Coronary artery (tissue), 2 donors: ENCODE measurements around the gene RAB20.
A peak's percentile ranks its signal among the peaks of the same experiment; 100 is the strongest.

ENCODE experiments used
- DNase-seq: peaks from one replicate; pipeline ENCODE4 v3.0.0-alpha.2; 2017; ENCODE audit warnings: low spot score
- H3K27ac ChIP-seq, 2 donors: fragments of 200-600 bp; sonication (generic); one replicate each; pipeline ENCODE4 v1.5.1; 2016 to 2019
- H3K4me3 ChIP-seq: fragments of 200-600 bp; sonication (generic); 2 replicates; pipeline ENCODE4 v1.5.1; 2016; ENCODE audit warnings: mild to moderate bottlenecking, moderate library complexity
- CTCF ChIP-seq: fragments of 200-600 bp; sonication (generic); IDR thresholded peaks from one replicate; pipeline ENCODE4 v1.5.1; 2019; ENCODE audit warnings: antibody characterized with exemption

Gene RAB20

GRCh38 chr13:110555601-110556223, 5.8 kb downstream of the RAB20 start:
- DNase-seq, result no peak
- no peak for TF ChIP-seq CTCF
- H3K27ac ChIP-seq, result no peak overlapping the region
- H3K4me3 ChIP-seq, result no peak overlapping the region

GRCh38 chr13:110554946-110555345, 6.6 kb downstream of the RAB20 start:
- TF ChIP-seq CTCF, result no peak
- DNase-seq, result no peak
- Histone ChIP-seq H3K4me3 (no peak overlapping the region), H3K27ac (no peak overlapping the region)

- H3K27ac ChIP-seq, result no peak overlapping the region
- TF ChIP-seq CTCF, result no peak
- no peak for DNase-seq
- H3K4me3 ChIP-seq, result no peak overlapping the region
Measured at GRCh38 chr13:110554227-110554836, 7.2 kb downstream of the RAB20 start.

GRCh38 chr13:110553417-110553816, 8.1 kb downstream of the RAB20 start:
- no peak for TF ChIP-seq CTCF
- Histone ChIP-seq H3K27ac (no peak overlapping the region), H3K4me3 (no peak overlapping the region)
- no peak for DNase-seq

GRCh38 chr13:110552767-110553166, 8.8 kb downstream of the RAB20 start:
- TF ChIP-seq CTCF, result no peak
- H3K27ac ChIP-seq, result no peak overlapping the region
- no peak overlapping the region for H3K4me3 ChIP-seq
- DNase-seq, result no peak

GRCh38 chr13:110551284-110551683, 10.2 kb downstream of the RAB20 start:
- DNase-seq, result no peak
- peak overlapping the region; percentile 11 to 39 for H3K27ac ChIP-seq
- TF ChIP-seq CTCF, result no peak
- H3K4me3 ChIP-seq, result peak overlapping the region; percentile 24

GRCh38 chr13:110549795-110550160, 11.7 kb downstream of the RAB20 start:
- TF ChIP-seq CTCF, result no peak
- DNase-seq, result no peak
- Histone ChIP-seq H3K27ac (no peak overlapping the region), H3K4me3 (no peak overlapping the region)
